GM19395 (cell line): Measurements from ENCODE around the gene HOXB3.
A peak's percentile ranks its signal among the peaks of the same experiment; 100 is the strongest.

Source experiments
- ATAC-seq: cut with Tn5 transposase; IDR thresholded peaks from one replicate; pipeline ENCODE4 v1.9.1; 2021; ENCODE audit warnings: mild to moderate bottlenecking, moderate library complexity; ENCODE audit not compliant: unreplicated experiment

The HOXB3 gene

GRCh38 chr17:48588528-48588927 lies 1.5 kb downstream of the HOXB3 start:
- ATAC-seq = no peak

DNA sequence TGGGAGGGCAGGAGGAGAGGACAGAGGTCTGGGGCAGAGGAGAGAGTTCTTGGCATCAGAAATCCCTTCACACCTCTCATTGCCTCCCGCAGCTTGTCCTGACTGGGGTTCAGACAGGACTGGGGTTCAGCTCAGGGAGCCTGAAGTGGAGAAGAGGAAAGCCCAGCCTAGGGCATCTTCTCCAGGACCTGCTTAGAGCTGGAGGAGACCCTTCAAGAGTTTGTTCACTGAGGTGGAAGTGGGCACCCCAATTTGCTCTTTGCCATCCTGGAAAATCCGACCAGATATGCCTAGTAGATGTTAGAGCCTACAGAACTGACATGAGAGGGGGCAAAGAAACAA lies 2.0 kb downstream of the HOXB3 start:
- no peak for ATAC-seq

DNA sequence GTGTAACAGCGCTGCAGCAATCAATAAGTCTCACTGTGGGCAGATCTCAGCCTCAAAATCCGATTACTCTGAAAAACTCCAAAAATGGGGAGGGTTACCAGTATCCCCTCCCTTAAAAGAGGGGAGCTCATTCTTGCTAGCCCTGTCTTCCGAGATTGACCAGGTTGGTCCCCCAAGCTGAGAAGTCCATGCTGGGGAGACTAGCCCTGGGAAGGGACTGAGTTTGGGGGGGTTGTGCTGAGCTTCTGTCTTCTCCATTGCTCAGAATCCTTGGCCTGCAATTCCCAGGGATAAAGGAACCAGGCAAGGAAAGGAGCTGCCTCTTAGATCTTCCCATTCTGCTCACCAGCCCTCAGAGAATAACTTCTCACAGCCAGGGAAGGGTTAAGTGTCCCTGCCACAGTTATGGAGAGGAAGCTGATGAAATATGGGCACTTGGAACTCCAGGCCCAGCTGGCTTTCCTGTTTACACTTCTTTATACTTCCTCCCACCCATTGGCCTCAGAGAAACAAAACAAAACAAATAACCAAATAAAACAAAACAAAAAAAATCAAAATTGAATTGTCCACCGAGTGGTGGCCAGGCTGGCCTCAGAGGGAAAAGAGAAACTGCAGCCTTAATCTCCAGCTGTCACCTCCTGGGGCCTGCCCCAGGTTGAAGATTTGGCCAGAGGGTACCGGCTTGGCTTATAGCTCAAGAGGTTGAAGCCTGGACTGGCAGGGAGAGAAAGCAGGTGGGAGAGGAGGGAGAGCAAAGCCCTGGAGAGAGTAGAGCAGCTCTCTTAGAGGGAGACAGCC lies 2.6 kb downstream of the HOXB3 start:
- ATAC-seq = no peak

DNA sequence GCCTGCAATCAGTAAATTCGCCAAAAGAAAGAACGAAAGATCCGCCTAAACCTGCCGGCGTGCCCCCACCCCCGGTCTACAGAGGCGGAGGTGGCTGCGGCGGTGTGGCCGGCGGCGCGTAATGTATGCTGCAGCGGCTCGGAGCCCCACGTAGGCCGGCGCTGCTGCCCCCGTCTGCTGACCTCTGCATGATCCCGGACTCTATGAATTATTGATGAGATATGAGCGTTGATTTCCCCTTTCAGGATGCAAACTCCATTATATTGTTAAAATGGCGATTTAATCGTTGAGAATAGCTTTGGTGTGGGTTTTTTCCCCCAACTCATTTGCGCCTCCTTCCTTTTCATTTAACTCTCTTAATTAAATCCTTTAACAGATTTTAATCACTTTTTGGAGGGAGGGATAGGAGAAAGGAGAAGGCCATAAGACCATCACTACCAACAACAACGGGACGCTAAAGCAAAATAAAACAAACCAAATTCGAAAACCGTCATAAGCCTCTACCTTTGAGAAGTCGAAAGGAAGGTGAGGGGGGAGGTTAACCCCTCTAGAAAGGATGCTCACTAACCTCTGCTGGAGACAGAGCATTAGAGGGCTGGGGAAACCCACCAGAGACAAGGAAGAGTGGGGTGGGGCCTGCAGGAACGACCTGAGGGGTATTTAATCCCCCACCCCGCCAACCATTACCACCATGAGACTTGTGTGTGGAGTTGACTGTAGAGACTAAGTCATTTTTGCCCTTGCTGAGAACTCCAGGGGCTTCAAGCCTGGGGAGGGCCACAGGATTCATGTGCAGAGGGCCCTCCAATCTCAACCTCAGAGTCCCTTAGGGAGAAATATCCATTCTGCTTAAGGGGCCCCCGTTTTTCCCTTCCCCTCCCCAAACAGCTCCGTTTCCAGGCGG lies 3.4 kb downstream of the HOXB3 start:
- no peak for ATAC-seq

DNA sequence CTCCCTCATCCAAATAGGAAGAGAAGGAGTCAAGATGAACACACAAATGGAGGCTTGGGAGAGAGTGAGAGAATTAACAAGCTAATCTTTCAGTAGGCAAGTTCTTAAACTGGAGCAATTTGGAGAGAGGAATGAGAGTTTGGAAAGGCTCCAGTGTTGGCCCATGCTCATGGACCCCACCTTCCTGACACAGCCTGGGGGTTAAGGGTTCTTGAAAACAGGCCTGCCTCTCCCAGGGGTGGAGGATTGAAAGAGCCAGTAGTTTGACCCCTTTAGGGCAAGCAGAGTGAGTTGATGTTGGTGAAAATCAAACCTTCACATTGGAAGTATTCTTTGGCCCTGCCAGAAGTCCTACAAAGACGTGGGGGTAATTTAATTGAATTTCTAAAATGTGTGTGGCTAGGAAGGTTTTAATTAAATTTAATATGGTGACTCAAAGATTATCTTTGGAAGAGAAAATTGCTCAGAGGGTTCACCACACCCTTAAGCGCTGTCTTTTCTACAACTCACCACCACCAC lies 5.8 kb downstream of the HOXB3 start:
- no peak for ATAC-seq

DNA sequence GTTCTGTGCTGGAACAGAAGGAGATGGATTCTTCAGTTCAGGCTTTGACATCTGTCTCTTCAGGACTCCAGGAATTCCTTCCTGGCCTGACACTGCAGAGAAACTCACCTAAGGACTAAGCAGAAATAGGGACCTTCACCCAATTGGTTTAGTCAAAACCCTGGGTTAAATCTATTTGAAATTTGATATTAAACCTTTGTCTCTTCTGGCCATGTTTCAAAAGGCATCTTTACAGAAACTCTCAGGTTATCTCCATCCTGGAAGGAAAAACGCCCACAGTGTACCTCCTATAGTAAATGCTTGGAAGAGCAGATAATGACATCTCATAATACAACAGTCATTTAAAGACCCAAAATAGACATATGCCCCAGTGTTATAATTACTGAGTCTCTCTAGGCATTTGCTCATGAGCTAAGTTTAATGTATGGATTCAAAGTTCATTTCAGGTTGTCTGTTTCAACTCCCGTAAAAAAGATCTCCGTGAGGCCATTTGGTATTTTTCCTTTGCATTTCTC lies 6.3 kb downstream of the HOXB3 start:
- no peak for ATAC-seq

DNA sequence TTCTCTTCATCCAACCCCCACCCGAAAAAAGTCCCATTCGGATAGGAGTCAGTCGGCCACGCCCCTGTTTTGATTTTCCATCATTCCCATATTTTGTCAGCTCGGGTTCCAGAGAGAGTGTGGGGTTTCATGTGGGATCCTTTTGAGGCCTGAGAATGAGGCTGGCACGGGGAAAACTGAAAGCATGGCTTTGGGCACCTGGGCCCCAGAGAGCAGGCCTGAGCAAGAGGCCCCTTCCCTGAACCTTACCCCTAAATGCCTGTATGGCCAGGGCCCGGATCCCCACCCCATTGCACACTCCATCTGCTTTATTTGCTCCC lies 7.3 kb downstream of the HOXB3 start:
- ATAC-seq = no peak

- ATAC-seq = no peak
Measured at GRCh38 chr17:48579760-48580554, 10.1 kb downstream of the HOXB3 start.

- no peak for ATAC-seq
Measured at GRCh38 chr17:48579471-48579759, 10.6 kb downstream of the HOXB3 start.

DNA sequence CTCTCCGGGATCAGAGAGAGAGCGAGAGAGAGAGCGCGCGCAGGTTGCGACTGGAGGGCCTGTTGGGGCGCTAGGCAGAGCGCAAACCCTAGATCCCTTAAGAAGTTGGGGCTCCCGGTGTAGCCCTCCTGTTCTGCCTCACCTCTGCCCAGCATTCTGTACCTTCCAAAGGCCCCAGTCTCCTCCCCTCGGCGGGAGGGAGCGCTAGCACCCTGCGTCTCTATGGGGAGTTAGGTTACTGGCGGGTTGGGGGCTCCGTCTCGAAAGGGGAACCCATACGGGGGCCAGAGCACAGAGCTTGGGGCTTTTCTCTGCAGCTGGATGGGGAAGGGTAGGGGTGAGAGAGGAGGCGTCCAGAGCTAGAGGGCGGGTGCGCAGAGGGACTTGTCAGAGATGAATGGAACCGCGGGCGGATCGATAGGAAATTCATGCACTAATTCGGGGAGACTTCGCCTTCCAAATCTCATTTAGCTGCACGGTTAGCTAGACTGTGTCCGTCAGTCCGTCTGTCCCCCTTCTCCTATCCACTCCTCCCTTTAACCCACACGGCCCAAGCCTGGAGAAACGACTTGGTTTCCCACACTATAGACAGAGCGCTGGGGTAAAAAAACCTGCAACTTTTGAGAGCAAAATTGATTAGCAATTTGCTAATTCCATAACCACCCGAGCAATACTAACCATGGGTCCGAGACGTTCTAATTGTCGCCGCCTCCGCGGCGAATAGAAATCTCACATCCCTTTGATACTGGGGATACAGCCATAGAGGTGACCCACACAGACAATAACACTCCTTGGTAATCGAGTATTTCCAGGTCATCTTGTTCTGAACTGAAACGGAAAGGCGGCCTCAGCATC lies 11.2 kb downstream of the HOXB3 start:
- ATAC-seq = peak; percentile 37

GRCh38 chr17:48577946-48578615 lies 12.0 kb downstream of the HOXB3 start, which contains the start of gene HOXB4:
Gene HOXB4 (minus strand): TSS chr17:48578350. CDS start chr17:48578319, 31 bp downstream.
- peak; percentile 63 for ATAC-seq

DNA sequence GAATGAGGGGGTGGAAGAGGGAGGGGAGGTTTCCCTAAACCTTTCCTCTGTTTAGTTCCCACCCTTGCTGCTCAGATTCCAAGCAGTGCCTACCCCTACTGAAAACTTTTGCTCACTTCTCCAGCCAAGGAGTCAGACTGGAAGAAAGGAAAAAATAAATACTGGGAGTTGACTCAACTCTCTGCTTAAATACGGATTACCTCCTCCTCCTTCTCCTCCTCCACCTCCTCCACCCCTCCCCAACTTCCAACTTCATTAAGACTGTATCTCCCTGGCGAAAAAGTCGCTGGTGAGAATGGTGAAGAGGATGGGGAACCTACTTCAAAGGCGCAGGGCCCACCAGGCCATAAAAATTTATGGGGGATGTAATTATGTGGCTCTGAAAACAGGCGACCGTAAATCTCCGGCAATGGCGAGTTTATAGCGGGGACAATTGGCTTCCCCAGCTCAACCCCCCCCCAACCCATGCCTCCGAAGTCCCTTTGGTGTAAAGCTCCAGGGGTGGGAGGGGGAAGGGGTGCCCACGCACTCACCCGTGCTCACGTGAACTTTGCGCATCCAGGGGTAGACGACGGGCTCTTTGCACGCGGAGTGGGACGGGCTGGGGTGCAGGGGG lies 12.6 kb downstream of the HOXB3 start:
- peak; percentile 4 for ATAC-seq

DNA sequence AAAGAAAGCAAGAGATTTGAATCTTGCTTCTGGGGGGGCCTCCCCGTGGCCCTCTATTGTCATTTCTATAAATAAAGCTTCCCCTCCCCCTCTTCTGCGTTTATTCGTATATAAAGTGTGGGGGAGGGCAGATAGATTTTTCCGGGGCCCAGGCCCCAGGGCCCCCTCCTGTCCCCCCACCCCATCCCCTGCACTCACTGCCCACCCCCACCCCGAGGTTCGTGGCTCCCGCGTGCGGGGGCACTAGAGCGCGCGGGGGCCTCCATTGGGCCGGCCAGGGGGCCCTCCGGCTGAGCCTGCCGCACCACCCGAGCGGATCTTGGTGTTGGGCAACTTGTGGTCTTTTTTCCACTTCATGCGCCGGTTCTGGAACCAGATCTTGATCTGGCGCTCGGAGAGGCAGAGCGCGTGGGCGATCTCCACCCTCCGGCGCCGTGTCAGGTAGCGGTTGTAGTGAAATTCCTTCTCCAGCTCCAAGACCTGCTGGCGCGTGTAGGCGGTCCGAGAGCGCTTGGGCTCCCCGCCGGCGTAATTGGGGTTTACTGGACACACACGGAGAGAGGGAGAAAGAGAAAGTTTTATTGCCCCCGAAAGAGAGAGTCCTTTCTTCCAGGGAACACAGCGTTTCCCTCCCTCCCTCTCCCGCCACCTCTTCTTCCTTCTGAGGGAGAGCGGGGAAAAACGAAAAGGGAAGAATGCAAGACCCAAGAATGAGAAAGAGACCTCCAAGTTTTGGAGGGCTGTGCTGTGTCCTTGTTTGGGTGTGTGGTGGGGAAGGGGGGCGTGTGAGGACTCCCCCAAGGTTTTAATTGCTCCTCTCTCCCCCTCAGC lies 13.3 kb downstream of the HOXB3 start:
- ATAC-seq = no peak

- ATAC-seq = no peak
Measured at GRCh38 chr17:48575673-48576478, 14.2 kb downstream of the HOXB3 start.

DNA sequence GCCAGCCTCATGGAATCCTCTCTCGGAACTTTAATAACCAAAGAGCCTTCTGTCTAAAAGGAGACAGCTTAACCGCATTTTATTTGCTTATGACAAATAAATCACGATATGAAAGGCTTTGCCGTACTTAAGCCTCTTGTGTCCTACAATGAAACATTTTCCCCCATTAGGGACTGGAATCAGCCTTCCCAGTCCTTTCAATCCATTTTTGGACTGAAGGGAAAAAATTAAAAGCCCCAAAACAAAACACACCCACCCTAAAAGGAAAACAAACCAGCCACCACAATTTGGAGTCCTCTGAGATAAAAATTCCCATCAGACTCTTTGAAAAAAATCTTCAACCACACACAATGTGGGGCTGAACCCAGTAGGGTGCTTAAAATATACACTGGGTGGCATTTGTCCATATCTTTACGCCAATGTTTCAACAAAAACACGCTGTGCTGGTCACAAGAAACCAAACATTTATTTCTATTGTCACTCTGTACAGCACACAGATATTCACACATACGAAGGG lies 14.9 kb downstream of the HOXB3 start:
- ATAC-seq = no peak

GRCh38 chr17:48574505-48575065 lies 15.5 kb downstream of the HOXB3 start:
- no peak for ATAC-seq

DNA sequence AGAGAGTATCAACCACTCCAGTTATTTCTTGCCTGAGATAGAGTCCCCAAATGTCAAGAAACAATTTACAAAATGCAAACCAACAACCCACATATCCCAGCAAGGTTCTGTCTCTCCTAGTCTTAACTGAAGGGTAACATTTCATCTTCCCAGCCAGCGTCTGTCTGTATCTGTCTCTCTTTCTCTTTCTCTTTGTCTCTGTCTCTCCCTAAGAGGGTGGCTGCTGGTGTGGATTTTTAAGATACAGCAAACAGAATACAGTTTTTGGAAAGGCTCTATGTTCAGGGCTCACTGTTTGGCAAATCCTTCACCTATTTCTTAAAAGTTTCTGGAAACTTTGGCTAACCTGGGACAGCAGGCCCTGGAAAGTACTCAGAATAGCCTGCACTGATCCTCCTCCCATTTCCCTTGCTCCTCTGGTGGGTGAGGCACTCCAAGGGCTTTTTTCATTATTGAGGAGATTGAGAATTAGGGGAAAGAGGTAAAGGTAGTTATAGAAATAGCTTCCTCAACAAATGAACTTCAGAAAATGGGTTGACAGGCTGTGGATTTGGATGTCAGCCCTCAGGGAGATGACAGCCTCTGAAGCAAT lies 18.1 kb downstream of the HOXB3 start:
- ATAC-seq = no peak
